CD4-positive, alpha-beta T cell (primary cell): Measurements from ENCODE around the gene SLX9. TPM values are rescaled to one million over a fixed set of nuclear protein-coding genes. Genes with fewer than 3 reads are reported as not detected.

Source experiments
- ATAC-seq: fragments of 200-7000 bp; cut with Tn5 transposase; one replicate; pipeline ENCODE4 v1.10.0; 2022; ENCODE audit warnings: mild to moderate bottlenecking; ENCODE audit not compliant: poor library complexity
- CTCF ChIA-PET: fragments of 350-600 bp; sonication (Branson Sonifier 250); formaldehyde crosslinking; loops from one replicate; lab custom pipeline; 2021; ENCODE audit warnings: antibody characterized with exemption, inconsistent platforms; lab: Charles Lee
- POLR2A ChIA-PET: fragments of 350-600 bp; sonication (Branson Sonifier 250); formaldehyde crosslinking; loops from one replicate; lab custom pipeline; 2021; ENCODE audit warnings: antibody characterized with exemption, inconsistent platforms; lab: Charles Lee
- DNase-seq, 14 experiments: peaks; one replicate each; pipeline ENCODE4 v3.0.0-alpha.2; 2013 to 2020; ENCODE audit warnings: mixed read lengths in 2 of 14
- H3K27ac ChIP-seq, 2 donors: one replicate each; pipeline versions ENCODE4 v1.5.1 to v1.7.0; 2013; ENCODE audit warnings: low read length in 2 of 2, low read depth in 1 of 2, mild to moderate bottlenecking in 1 of 2
- H3K27me3 ChIP-seq, 2 experiments: 1 replicate in 1 of 2; 2 replicates in 1 of 2; pipeline versions ENCODE4 v1.6.1 to v1.7.0; 2013; ENCODE audit warnings: low read length in 2 of 2, control low read depth in 1 of 2, mild to moderate bottlenecking in 1 of 2, moderate library complexity in 1 of 2; ENCODE audit not compliant: insufficient read depth in 2 of 2, control insufficient read depth in 1 of 2
- H3K36me3 ChIP-seq: one replicate; pipeline ENCODE4 v1.6.1; 2013; ENCODE audit warnings: low read length, control low read depth; ENCODE audit not compliant: insufficient read depth
- H3K4me1 ChIP-seq: one replicate; pipeline ENCODE4 v1.6.1; 2013; ENCODE audit warnings: low read length, control low read depth; ENCODE audit not compliant: insufficient read depth
- H3K4me3 ChIP-seq: one replicate; pipeline ENCODE4 v1.5.1; 2013; ENCODE audit warnings: mild to moderate bottlenecking, low read length, moderate library complexity
- H3K9me3 ChIP-seq, 2 experiments: 1 replicate in 1 of 2; 2 replicates in 1 of 2; pipeline versions ENCODE4 v1.6.1 to v1.7.0; 2013; ENCODE audit warnings: low read length in 2 of 2, mild to moderate bottlenecking in 2 of 2, control low read depth in 1 of 2, moderate library complexity in 1 of 2; ENCODE audit not compliant: control insufficient read depth in 1 of 2, insufficient read depth in 1 of 2
- H3K27ac Mint-ChIP-seq: one replicate; pipeline ENCODE4 v1.8.0; 2020; ENCODE audit warnings: mixed read lengths
- H3K27me3 Mint-ChIP-seq: one replicate; pipeline ENCODE4 v1.8.0; 2021; ENCODE audit warnings: mixed read lengths
- H3K36me3 Mint-ChIP-seq: one replicate; pipeline ENCODE4 v1.8.0; 2021; ENCODE audit warnings: low read depth, mixed read lengths
- H3K4me1 Mint-ChIP-seq: one replicate; pipeline ENCODE4 v1.8.0; 2021; ENCODE audit warnings: low read depth, mixed read lengths
- H3K4me3 Mint-ChIP-seq: one replicate; pipeline ENCODE4 v1.8.0; 2020; ENCODE audit warnings: mild to moderate bottlenecking, mixed read lengths
- H3K9me3 Mint-ChIP-seq: one replicate; pipeline ENCODE4 v1.8.0; 2020; ENCODE audit warnings: mixed read lengths
- intact Hi-C, 2 experiments: fragments of 100-400 bp; cut with DNase I in 1 of 2; cut with micrococcal nuclease in 1 of 2; formaldehyde crosslinking; loops; one replicate each; pipeline versions ENCODE4 v1.15.1 to v1.9.0; 2023 to 2025; cut with DNase I, micrococcal nuclease
- total RNA-seq, 174 experiments: library from RNA in 2 of 174; stranded (reverse) in 2 of 174; gene quantifications; one replicate each; pipeline ENCODE4 v1.2.3 and lab custom pipeline; 2021 to 2026
- TF ChIP-seq, protein P1 (sequence below): fragments of 200-600 bp; IDR thresholded peaks from one replicate; pipeline ENCODE4 v1.8.0; 2022; ENCODE audit warnings: antibody characterized with exemption, mild to moderate bottlenecking

The SLX9 gene
- total RNA-seq, 2 experiments from 2014 or later: 7.7 to 9.1 TPM

DNA sequence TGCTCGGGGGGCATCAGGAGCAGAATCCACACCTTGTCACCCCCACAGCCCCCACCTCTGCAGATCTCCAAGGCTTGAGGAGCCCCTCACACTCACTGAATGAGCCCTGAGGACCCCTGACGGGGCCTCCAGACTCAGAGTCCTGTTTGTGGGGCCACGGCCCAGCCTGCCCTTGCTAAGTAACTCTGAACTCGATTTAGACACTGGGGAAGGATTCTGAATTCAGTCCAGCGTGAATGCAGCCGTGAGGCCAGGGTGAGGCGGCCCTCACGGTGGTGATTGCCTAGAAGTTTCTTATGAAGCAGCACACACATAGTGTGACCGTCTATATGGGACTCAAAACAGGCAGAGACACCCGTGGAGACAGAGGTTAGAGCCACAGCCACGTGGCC is 75.6 kb downstream of the SLX9 start:
- no peaks in the 10 kb centered on the region for H3K36me3 Mint-ChIP-seq

DNA sequence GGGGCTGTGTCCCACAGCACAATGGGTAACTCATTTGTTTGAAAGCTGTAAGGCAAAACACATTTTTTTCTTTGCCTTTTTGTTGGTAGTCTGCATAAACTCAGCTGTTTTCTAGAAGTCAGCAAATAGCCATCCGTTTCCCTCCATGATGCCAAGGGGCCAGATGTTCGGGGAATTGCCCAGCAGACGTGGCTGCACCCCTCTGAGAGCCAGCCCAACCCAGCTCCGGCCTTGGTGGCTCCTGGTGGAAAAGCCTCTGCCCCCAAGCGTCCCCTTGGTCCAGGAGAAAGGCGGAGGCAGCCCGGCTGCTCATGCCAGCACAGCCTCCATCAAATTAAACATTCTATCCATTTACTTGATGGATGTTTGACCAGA is 76.2 kb downstream of the SLX9 start:
- no peak overlapping the region for H3K27ac ChIP-seq
- Mint-ChIP-seq H3K27me3 (peaks cover 51% of the 10 kb centered on the region), H3K36me3 (no peaks in the 10 kb centered on the region), H3K9me3 (no peaks in the 10 kb centered on the region), H3K4me1 (peaks cover 7% of the 10 kb centered on the region), H3K4me3 (no peak overlapping the region), H3K27ac (no peak overlapping the region)
- H3K27me3 ChIP-seq: peaks cover 33 to 46% of the 10 kb centered on the region in 2 experiments
- H3K4me1 ChIP-seq: peaks cover 4% of the 10 kb centered on the region
- ChIA-PET POLR2A (no interaction called here), CTCF (no interaction called here)
- TF ChIP-seq, protein P1, sequence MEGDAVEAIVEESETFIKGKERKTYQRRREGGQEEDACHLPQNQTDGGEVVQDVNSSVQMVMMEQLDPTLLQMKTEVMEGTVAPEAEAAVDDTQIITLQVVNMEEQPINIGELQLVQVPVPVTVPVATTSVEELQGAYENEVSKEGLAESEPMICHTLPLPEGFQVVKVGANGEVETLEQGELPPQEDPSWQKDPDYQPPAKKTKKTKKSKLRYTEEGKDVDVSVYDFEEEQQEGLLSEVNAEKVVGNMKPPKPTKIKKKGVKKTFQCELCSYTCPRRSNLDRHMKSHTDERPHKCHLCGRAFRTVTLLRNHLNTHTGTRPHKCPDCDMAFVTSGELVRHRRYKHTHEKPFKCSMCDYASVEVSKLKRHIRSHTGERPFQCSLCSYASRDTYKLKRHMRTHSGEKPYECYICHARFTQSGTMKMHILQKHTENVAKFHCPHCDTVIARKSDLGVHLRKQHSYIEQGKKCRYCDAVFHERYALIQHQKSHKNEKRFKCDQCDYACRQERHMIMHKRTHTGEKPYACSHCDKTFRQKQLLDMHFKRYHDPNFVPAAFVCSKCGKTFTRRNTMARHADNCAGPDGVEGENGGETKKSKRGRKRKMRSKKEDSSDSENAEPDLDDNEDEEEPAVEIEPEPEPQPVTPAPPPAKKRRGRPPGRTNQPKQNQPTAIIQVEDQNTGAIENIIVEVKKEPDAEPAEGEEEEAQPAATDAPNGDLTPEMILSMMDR: no peak
- intact Hi-C loops: no loop called here
- peaks cover 0 to 5% of the 10 kb centered on the region in 2 experiments for H3K9me3 ChIP-seq
- no peak for ATAC-seq
- no peaks in the 10 kb centered on the region for H3K36me3 ChIP-seq
- DNase-seq: no peak
- no peak overlapping the region for H3K4me3 ChIP-seq

More for the DNA sequence above, 75.6 kb downstream of the SLX9 start:
- no peaks in the 10 kb centered on the region for H3K36me3 ChIP-seq
- no peak overlapping the region for H3K4me3 ChIP-seq
- no peaks in the 10 kb centered on the region for H3K9me3 Mint-ChIP-seq
- CTCF ChIA-PET: no interaction called here
- H3K27ac ChIP-seq: no peak overlapping the region
- ATAC-seq (no peak), DNase-seq (peak in 1 of 14 experiments; percentile 2)
- H3K9me3 ChIP-seq: peaks cover 0 to 5% of the 10 kb centered on the region in 2 experiments
- TF ChIP-seq, protein P1: no peak
- H3K27me3 Mint-ChIP-seq: peaks cover 48% of the 10 kb centered on the region
- peaks cover 4% of the 10 kb centered on the region for H3K4me1 ChIP-seq
- H3K27ac Mint-ChIP-seq: no peak overlapping the region
- POLR2A ChIA-PET: no interaction called here
- intact Hi-C loops: no loop called here
- peaks cover 33 to 46% of the 10 kb centered on the region in 2 experiments for H3K27me3 ChIP-seq
- no peak overlapping the region for H3K4me3 Mint-ChIP-seq
- H3K4me1 Mint-ChIP-seq: peaks cover 7% of the 10 kb centered on the region

DNA sequence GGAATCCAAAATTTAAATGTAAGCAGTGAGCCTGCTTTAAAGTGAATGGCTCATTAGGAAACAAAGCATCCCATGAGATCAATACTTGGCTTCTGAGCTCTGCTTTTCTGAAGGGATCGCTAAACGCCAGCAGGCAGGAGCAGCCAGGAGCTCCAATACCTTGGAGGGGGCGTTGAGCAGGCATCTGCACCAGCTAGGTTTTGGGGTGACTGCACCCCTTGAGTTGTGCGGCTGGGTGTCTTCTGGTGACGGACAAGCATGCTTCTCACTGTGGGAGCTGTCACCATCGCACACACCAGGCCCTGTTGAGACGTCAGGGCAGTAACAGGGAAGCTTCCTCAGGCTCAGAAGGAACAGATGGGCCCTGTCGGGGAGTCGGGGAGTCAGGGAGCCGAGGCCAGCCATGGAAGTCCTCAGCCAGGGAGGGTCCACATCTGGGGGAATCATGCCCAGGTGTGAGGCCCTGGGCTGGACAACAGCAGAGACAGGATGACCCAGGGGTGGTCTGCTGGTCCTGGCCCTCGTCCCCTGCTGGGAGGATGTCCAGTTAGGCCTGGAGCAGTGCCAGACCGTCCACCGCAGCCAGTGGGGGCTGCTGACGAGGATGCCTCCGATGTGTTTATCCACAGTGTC is 76.7 kb downstream of the SLX9 start:
- Mint-ChIP-seq H3K4me3 (no peak overlapping the region), H3K9me3 (no peaks in the 10 kb centered on the region), H3K27me3 (peaks cover 53% of the 10 kb centered on the region), H3K4me1 (peaks cover 7% of the 10 kb centered on the region), H3K27ac (no peak overlapping the region), H3K36me3 (no peaks in the 10 kb centered on the region)
- intact Hi-C loops: no loop called here
- DNase-seq (no peak), ATAC-seq (no peak)
- ChIA-PET POLR2A (no interaction called here), CTCF (no interaction called here)
- Histone ChIP-seq H3K27ac (no peak overlapping the region), H3K27me3 (peaks cover 33 to 46% of the 10 kb centered on the region in 2 experiments), H3K4me3 (no peak overlapping the region), H3K36me3 (no peaks in the 10 kb centered on the region), H3K9me3 (peaks cover 0 to 5% of the 10 kb centered on the region in 2 experiments), H3K4me1 (peaks cover 4% of the 10 kb centered on the region)
- TF ChIP-seq, protein P1: no peak
